HepG2 (cell line): ENCODE results near the gene PEAR1. TPM values are rescaled to one million over a fixed set of nuclear protein-coding genes. Genes with fewer than 3 reads are reported as not detected.

ENCODE experiments used
- ATAC-seq: fragments of 200-7000 bp; cut with Tn5 transposase; 3 replicates; pipeline ENCODE4 v1.9.1; 2020; ENCODE audit warnings: mild to moderate bottlenecking, moderate library complexity
- BruUV-seq: library from RNA; stranded (reverse); fragments of 400-500 nt; replicated peaks from 2 replicates; lab custom pipeline; 2021; lab: Mats Ljungman, UMichigan
- CTCF ChIA-PET: fragments of 300-600 bp; formaldehyde crosslinking; extraction: SDS; loops from one replicate; lab custom pipeline; 2021; ENCODE audit warnings: low total read pairs, inconsistent platforms, low intra/inter-chr PET ratio; lab: Yijun Ruan, JAX
- POLR2A ChIA-PET: fragments of 350-600 bp; sonication (Branson Sonifier 250); formaldehyde crosslinking; loops from one replicate; lab custom pipeline; 2020; ENCODE audit warnings: antibody characterized with exemption, inconsistent platforms; lab: Yijun Ruan, JAX
- DNase-seq: peaks from one replicate; pipeline ENCODE4 v3.0.0-alpha.2; 2015; ENCODE audit warnings: low spot score
- FAIRE-seq: peaks from 3 replicates; lab custom pipeline; 2011; peaks lifted over from hg19 to GRCh38; lab: Jason Lieb, UNC
- H2AFZ ChIP-seq: one replicate; pipeline ENCODE4 v1.6.1; 2011; ENCODE audit warnings: low read length, inconsistent platforms
- H3K27ac ChIP-seq: fragments of 300-600 bp; 3 replicates; pipeline ENCODE4 v1.8.0; 2011; ENCODE audit warnings: mixed run types, mild to moderate bottlenecking, mixed read lengths, low read length, inconsistent platforms; ENCODE audit not compliant: insufficient read depth; ENCODE audit errors: extremely low read length
- H3K27me3 ChIP-seq, 2 experiments: fragments of 200-600 bp in 1 of 2; 2 replicates in 1 of 2; 3 replicates in 1 of 2; pipeline versions ENCODE4 v1.6.0 to v1.8.0; 2011; ENCODE audit warnings: low read length in 2 of 2, mild to moderate bottlenecking in 2 of 2, moderate library complexity in 2 of 2, inconsistent platforms in 1 of 2; ENCODE audit not compliant: insufficient read depth in 2 of 2, control insufficient read depth in 1 of 2
- H3K36me3 ChIP-seq, 2 experiments: fragments of 200-600 bp in 1 of 2; replicated peaks in 1 of 2; 2 replicates in 1 of 2; 3 replicates in 1 of 2; pipeline versions ENCODE4 v1.5.1 to v1.8.0; 2011; ENCODE audit warnings: low read length in 2 of 2, inconsistent platforms in 1 of 2; ENCODE audit not compliant: insufficient read depth in 2 of 2, control insufficient read depth in 1 of 2
- H3K4me1 ChIP-seq: 2 replicates; pipeline ENCODE4 v1.5.1; 2012; ENCODE audit warnings: low read length, inconsistent platforms; ENCODE audit not compliant: insufficient read depth
- H3K4me2 ChIP-seq: 2 replicates; pipeline ENCODE4 v1.6.0; 2011; ENCODE audit warnings: low read depth, low read length, inconsistent platforms
- H3K4me3 ChIP-seq, 3 experiments: fragments of 200-600 bp in 1 of 3; sonication (generic), shearing (Covaris generic) in 1 of 3; replicated peaks in 1 of 3; 2 replicates each; pipeline ENCODE4 v1.5.1; 2011 to 2016; ENCODE audit warnings: low read length in 3 of 3, inconsistent platforms in 2 of 3, low read depth in 2 of 3, mild to moderate bottlenecking in 2 of 3, control low read depth in 1 of 3, mixed read lengths in 1 of 3; ENCODE audit not compliant: insufficient read depth in 1 of 3
- H3K79me2 ChIP-seq: one replicate; pipeline ENCODE4 v1.6.1; 2011; ENCODE audit warnings: low read length, inconsistent platforms; ENCODE audit not compliant: insufficient read depth
- H3K9ac ChIP-seq: 2 replicates; pipeline ENCODE4 v1.6.0; 2011; ENCODE audit warnings: mild to moderate bottlenecking, low read depth, low read length, inconsistent platforms; ENCODE audit not compliant: insufficient read depth
- H3K9me3 ChIP-seq: 2 replicates; pipeline ENCODE4 v1.5.1; 2012; ENCODE audit warnings: mild to moderate bottlenecking, low read length
- H4K20me1 ChIP-seq: 2 replicates; pipeline ENCODE4 v1.6.0; 2011; ENCODE audit warnings: inconsistent platforms, mild to moderate bottlenecking, low read length, moderate library complexity; ENCODE audit not compliant: insufficient read depth
- PPARG ChIP-seq: conservative IDR thresholded peaks from 2 replicates; pipeline ENCODE4 v1.6.1; 2016; ENCODE audit warnings: missing biosample characterization, missing genetic modification reagents
- SP1 ChIP-seq, 2 experiments: fragments of 450-650 bp in 1 of 2; sonication (generic) in 1 of 2; formaldehyde crosslinking in 1 of 2; IDR thresholded peaks; 2 replicates each; pipeline versions ENCODE4 v1.4.0 to v1.6.1; 2016 to 2020; ENCODE audit warnings: missing genetic modification reagents in 1 of 2
- SRY ChIP-seq: sonication (generic); formaldehyde crosslinking; IDR thresholded peaks from 2 replicates; pipeline ENCODE4 v1.8.0; 2022; ENCODE audit warnings: mild to moderate bottlenecking, missing genetic modification reagents
- ZNF3 ChIP-seq: IDR thresholded peaks from 2 replicates; pipeline ENCODE4 v1.7.0; 2017; ENCODE audit warnings: inconsistent platforms
- ZNF629 ChIP-seq: sonication (generic); formaldehyde crosslinking; conservative IDR thresholded peaks from 2 replicates; pipeline ENCODE4 v1.5.0; 2020; ENCODE audit warnings: missing genetic modification reagents
- ZNF704 ChIP-seq: sonication (generic); formaldehyde crosslinking; IDR thresholded peaks from 2 replicates; pipeline ENCODE4 v1.8.1; 2023; ENCODE audit warnings: mild to moderate bottlenecking, inconsistent platforms, moderate library complexity, missing genetic modification reagents, borderline replicate concordance
- WGBS: methylation state at CpG from one replicate; pipeline ENCODE4 v1.1.6; 2017; ENCODE audit warnings: low lambda C conversion rate; 5-methylcytosine and 5-hydroxymethylcytosine counted together
- in situ Hi-C: cut with HindIII; loops from 2 replicates; pipeline ENCODE4 v1.10.0; 2017; ENCODE audit warnings: low pct_unique_long_range_greater_than_20kb; ENCODE audit not compliant: extremely low pct_ligation_motif_present
- intact Hi-C: fragments of 100-400 bp; cut with micrococcal nuclease; formaldehyde crosslinking; loops from one replicate; pipeline ENCODE4 v1.10.0; 2022; ENCODE audit not compliant: unreplicated experiment
- polyA plus RNA-seq, 8 experiments: library from polyadenylated mRNA; depleted of rRNA in 3 of 8; stranded (reverse) in 7 of 8; unstranded in 1 of 8; fragments of >200 nt; fragmentation: Illumina TruSeq in 4 of 8; extraction: Trizol in 4 of 8; gene quantifications; 2 replicates each; pipeline versions ENCODE4 v1.2.1 to v1.2.3, GENCODE V29; 2011 to 2016; ENCODE audit warnings: low read depth in 4 of 8, missing spikeins in 1 of 8, mixed read lengths in 1 of 8; ENCODE audit not compliant: insufficient read depth in 1 of 8
- total RNA-seq, 5 experiments: library from RNA; depleted of rRNA; stranded (reverse); fragments of >200 nt; fragmentation: Illumina TruSeq; extraction: Trizol; gene quantifications; 2 replicates each; pipeline ENCODE4 v1.2.3, GENCODE V29; 2016; ENCODE audit warnings: low read depth in 1 of 5
- TF ChIP-seq, protein P1 (sequence below): sonication (generic); formaldehyde crosslinking; conservative IDR thresholded peaks from 2 replicates; pipeline ENCODE4 v1.4.0; 2020; ENCODE audit warnings: missing genetic modification reagents
- TF ChIP-seq, protein P2 (sequence below): sonication (generic); formaldehyde crosslinking; IDR thresholded peaks from 2 replicates; pipeline ENCODE4 v1.9.0; 2021; ENCODE audit warnings: missing genetic modification reagents, borderline replicate concordance
- TF ChIP-seq, protein P3 (sequence below): sonication (generic); formaldehyde crosslinking; IDR thresholded peaks from 2 replicates; pipeline ENCODE4 v1.4.0; 2020; ENCODE audit warnings: mild to moderate bottlenecking, missing genetic modification reagents

The PEAR1 gene
- total and polyA plus RNA-seq, 2 of the 13 experiments (the other 11 are each of a cell fraction or from before 2014, with no cell fraction given) = 0.27 to 0.41 TPM

DNA sequence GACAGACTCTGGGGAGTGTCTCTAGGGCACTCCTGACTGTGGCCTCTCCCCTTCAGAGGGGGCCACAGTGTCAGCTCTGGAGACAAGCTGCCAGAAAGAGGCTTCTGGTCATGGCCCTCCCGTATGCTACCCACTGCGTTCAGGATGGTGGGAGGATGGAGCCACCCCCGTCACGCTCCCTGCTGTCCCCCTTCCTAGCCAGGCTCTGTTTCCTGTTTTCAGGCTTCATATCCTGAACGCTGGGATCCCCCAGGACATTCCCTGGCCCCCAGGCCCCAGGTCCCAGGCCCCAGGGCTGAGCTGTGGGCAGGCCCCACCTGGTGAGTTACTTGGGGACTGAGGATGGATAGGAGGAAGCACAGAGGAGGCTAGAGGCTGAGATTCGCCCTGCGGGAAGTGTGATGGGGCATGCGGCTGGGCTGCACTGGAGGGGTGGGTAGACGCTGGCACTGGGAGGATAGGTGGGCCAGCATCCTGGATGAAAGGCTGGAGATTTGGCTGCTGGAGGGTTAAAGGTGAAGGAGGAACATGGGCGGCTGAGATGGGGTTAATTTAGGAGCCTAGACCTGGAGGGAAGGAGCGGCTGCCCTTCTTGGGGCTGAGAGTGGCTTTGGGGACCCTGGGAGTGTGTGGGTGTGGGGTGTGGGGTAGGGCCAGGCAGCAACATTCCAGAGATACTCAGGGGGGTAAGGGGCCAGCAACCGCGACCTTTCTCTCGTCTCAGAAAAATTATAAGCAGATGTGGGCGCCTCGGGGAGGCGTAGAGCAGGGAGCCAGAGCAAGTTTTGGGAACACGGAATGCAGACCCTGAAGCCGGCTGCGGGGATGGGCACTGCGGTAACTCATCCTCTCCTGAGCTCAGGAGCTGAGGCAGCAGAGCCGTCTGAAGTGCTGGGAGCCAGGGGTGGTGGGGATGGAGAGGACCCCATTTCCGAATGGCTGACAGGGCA lies 8.7 kb downstream of the PEAR1 start:
- Histone ChIP-seq H3K79me2 (no peaks in the 10 kb centered on the region), H3K36me3 (no peaks in the 10 kb centered on the region), H2AFZ (no peak overlapping the region), H4K20me1 (no peaks in the 10 kb centered on the region), H3K4me1 (peaks cover 22% of the 10 kb centered on the region), H3K4me3 (no peak overlapping the region), H3K27ac (no peak overlapping the region), H3K9ac (no peak overlapping the region), H3K27me3 (peaks cover 7 to 89% of the 10 kb centered on the region in 2 experiments), H3K9me3 (no peaks in the 10 kb centered on the region), H3K4me2 (no peak overlapping the region)
- 16% methylated on average over 21 of the region's 23 CpGs for WGBS
- ChIA-PET CTCF (no interaction called here), POLR2A (no interaction called here)
- FAIRE-seq (no peak), DNase-seq (no peak), ATAC-seq (no peak)
- intact Hi-C loops (no loop called here), in situ Hi-C loops (no loop called here)
- BruUV-seq = no TSS peak
- TF ChIP-seq, protein P1, sequence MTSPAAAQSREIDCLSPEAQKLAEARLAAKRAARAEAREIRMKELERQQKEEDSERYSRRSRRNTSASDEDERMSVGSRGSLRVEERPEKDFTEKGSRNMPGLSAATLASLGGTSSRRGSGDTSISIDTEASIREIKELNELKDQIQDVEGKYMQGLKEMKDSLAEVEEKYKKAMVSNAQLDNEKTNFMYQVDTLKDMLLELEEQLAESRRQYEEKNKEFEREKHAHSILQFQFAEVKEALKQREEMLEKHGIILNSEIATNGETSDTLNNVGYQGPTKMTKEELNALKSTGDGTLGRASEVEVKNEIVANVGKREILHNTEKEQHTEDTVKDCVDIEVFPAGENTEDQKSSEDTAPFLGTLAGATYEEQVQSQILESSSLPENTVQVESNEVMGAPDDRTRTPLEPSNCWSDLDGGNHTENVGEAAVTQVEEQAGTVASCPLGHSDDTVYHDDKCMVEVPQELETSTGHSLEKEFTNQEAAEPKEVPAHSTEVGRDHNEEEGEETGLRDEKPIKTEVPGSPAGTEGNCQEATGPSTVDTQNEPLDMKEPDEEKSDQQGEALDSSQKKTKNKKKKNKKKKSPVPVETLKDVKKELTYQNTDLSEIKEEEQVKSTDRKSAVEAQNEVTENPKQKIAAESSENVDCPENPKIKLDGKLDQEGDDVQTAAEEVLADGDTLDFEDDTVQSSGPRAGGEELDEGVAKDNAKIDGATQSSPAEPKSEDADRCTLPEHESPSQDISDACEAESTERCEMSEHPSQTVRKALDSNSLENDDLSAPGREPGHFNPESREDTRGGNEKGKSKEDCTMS = no peak
- TF ChIP-seq ZNF704 (CRISPR knock-in tag) (no peak), ZNF3 (CRISPR knock-in tag) (no peak), SP1 (IDR thresholded peaks at IDR 0.05) (no peak), SP1 (CRISPR knock-in tag; IDR thresholded peaks at IDR 0.05) (no peak), ZNF629 (CRISPR knock-in tag) (no peak), SRY (CRISPR knock-in tag) (no peak), PPARG (CRISPR knock-in tag) (no peak)
- TF ChIP-seq, protein P2, sequence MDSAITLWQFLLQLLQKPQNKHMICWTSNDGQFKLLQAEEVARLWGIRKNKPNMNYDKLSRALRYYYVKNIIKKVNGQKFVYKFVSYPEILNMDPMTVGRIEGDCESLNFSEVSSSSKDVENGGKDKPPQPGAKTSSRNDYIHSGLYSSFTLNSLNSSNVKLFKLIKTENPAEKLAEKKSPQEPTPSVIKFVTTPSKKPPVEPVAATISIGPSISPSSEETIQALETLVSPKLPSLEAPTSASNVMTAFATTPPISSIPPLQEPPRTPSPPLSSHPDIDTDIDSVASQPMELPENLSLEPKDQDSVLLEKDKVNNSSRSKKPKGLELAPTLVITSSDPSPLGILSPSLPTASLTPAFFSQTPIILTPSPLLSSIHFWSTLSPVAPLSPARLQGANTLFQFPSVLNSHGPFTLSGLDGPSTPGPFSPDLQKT (CRISPR knock-in tag) = no peak
- TF ChIP-seq, protein P3, sequence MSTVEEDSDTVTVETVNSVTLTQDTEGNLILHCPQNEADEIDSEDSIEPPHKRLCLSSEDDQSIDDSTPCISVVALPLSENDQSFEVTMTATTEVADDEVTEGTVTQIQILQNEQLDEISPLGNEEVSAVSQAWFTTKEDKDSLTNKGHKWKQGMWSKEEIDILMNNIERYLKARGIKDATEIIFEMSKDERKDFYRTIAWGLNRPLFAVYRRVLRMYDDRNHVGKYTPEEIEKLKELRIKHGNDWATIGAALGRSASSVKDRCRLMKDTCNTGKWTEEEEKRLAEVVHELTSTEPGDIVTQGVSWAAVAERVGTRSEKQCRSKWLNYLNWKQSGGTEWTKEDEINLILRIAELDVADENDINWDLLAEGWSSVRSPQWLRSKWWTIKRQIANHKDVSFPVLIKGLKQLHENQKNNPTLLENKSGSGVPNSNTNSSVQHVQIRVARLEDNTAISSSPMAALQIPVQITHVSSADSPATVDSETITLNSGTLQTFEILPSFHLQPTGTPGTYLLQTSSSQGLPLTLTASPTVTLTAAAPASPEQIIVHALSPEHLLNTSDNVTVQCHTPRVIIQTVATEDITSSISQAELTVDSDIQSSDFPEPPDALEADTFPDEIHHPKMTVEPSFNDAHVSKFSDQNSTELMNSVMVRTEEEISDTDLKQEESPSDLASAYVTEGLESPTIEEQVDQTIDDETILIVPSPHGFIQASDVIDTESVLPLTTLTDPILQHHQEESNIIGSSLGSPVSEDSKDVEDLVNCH (CRISPR knock-in tag) = no peak
